AG04449 (cell line): ENCODE data around the gene ARF5.
A peak's percentile ranks its signal among the peaks of the same experiment; 100 is the strongest.

Experiments used
- CTCF ChIA-PET: fragments of 350-600 bp; formaldehyde crosslinking; extraction: SDS; loops from one replicate; lab custom pipeline; 2021; ENCODE audit warnings: antibody characterized with exemption; lab: Yijun Ruan, JAX
- POLR2A ChIA-PET: fragments of 400-600, 350-600 bp; formaldehyde crosslinking; extraction: SDS; loops from one replicate; lab custom pipeline; 2020; ENCODE audit warnings: antibody characterized with exemption, inconsistent platforms; lab: Yijun Ruan, JAX
- DNase-seq: peaks from one replicate; pipeline ENCODE4 v3.0.0-alpha.2; 2010; ENCODE audit warnings: low read depth, low spot score
- H3K4me3 ChIP-seq: 2 replicates; pipeline ENCODE4 v1.5.1; 2011; ENCODE audit warnings: low read depth, mild to moderate bottlenecking, control low read depth, low read length
- CTCF ChIP-seq: IDR thresholded peaks from one replicate; pipeline ENCODE4 v1.5.1; 2011; ENCODE audit warnings: mild to moderate bottlenecking, moderate library complexity, low read length, control low read depth, inconsistent platforms; ENCODE audit not compliant: insufficient read depth; ENCODE audit errors: missing control alignments

The ARF5 gene

GRCh38 chr7:127586346-127586745 lies 1.9 kb upstream of the ARF5 start:
- ChIA-PET POLR2A (no interaction called here), CTCF (interaction anchor here (1.0 to 2.5 kb wide), 5 partner anchors 238 to 623 kb away, joined by 3 to 9 read pairs (median 4); no protein-coding TSS in a partner anchor)
- no peak for DNase-seq
- no peak overlapping the region for H3K4me3 ChIP-seq
- TF ChIP-seq CTCF = no peak

- TF ChIP-seq CTCF = no peak
- POLR2A ChIA-PET = no interaction called here
- CTCF ChIA-PET = interaction anchor here (1.3 to 3.4 kb wide), 4 partner anchors 9 to 622 kb away, joined by 3 to 15 read pairs (median 6); no protein-coding TSS in a partner anchor
- no peak for DNase-seq
- H3K4me3 ChIP-seq = peak overlapping the region; percentile 94
These were observed 570 bp upstream of the ARF5 start for GRCh38 chr7:127587663-127588018.

- no peak for DNase-seq
- peak; percentile 79 for TF ChIP-seq CTCF
- POLR2A ChIA-PET = interaction anchor here (1.3 kb wide), 1 partner anchor 118 kb away, joined by 5 read pairs; no protein-coding TSS in a partner anchor
- H3K4me3 ChIP-seq = peak overlapping the region; percentile 94
- CTCF ChIA-PET = interaction anchor here (1.0 to 3.4 kb wide), 7 partner anchors 10 to 621 kb away, joined by 3 to 15 read pairs (median 4); no protein-coding TSS in a partner anchor
These were observed 679 bp downstream of the ARF5 start for GRCh38 chr7:127588697-127589482.

- TF ChIP-seq CTCF = no peak
- DNase-seq = no peak
- CTCF ChIA-PET = interaction anchor here (1.3 to 3.4 kb wide), 4 partner anchors 11 to 620 kb away, joined by 3 to 15 read pairs (median 8); no protein-coding TSS in a partner anchor
- POLR2A ChIA-PET = no interaction called here
- no peak overlapping the region for H3K4me3 ChIP-seq
These were observed 1.7 kb downstream of the ARF5 start for GRCh38 chr7:127589896-127590295.

GRCh38 chr7:127591189-127591588 lies 3.0 kb downstream of the ARF5 start:
- ChIA-PET POLR2A (no interaction called here), CTCF (interaction anchor here (3.4 kb wide), 1 partner anchor 118 kb away, joined by 15 read pairs; no protein-coding TSS in a partner anchor)
- no peak for DNase-seq
- no peak overlapping the region for H3K4me3 ChIP-seq
- no peak for TF ChIP-seq CTCF

GRCh38 chr7:127591591-127591990 lies 3.4 kb downstream of the ARF5 start:
- ChIA-PET CTCF (no interaction called here), POLR2A (no interaction called here)
- TF ChIP-seq CTCF = no peak
- no peak for DNase-seq
- H3K4me3 ChIP-seq = no peak overlapping the region
